Mesendoderm (in vitro differentiated cells): ENCODE measurements around the gene HOXD12.

Experiments
- DNase-seq: peaks from one replicate; pipeline ENCODE4 v3.0.0; 2013
- H2AK5ac ChIP-seq: 2 replicates; pipeline ENCODE4 v1.6.1; 2013; ENCODE audit warnings: low read length, inconsistent platforms
- H2BK120ac ChIP-seq: 2 replicates; pipeline ENCODE4 v1.6.1; 2013; ENCODE audit warnings: low read depth, mild to moderate bottlenecking, low read length, moderate library complexity, mixed read lengths
- H2BK15ac ChIP-seq: replicated peaks from 2 replicates; pipeline ENCODE4 v1.6.1; 2013; ENCODE audit warnings: low read depth, mild to moderate bottlenecking, moderate library complexity
- H2BK5ac ChIP-seq: 2 replicates; pipeline ENCODE4 v1.6.1; 2013; ENCODE audit warnings: low read length, inconsistent platforms
- H3K18ac ChIP-seq: 2 replicates; pipeline ENCODE4 v1.6.1; 2013; ENCODE audit warnings: mild to moderate bottlenecking, low read length, mixed read lengths
- H3K23ac ChIP-seq: one replicate; pipeline ENCODE4 v1.6.1; 2013; ENCODE audit warnings: low read length
- H3K27ac ChIP-seq: 2 replicates; pipeline ENCODE4 v1.5.1; 2013; ENCODE audit warnings: low read depth, mild to moderate bottlenecking, inconsistent platforms, low read length, moderate library complexity
- H3K27me3 ChIP-seq: 2 replicates; pipeline ENCODE4 v1.6.1; 2013; ENCODE audit warnings: low read length, control low read depth, mild to moderate bottlenecking, inconsistent platforms; ENCODE audit not compliant: insufficient read depth, poor library complexity
- H3K36me3 ChIP-seq: 2 replicates; pipeline ENCODE4 v1.6.1; 2013; ENCODE audit warnings: low read length, inconsistent platforms; ENCODE audit not compliant: control insufficient read depth, insufficient read depth
- H3K4ac ChIP-seq: one replicate; pipeline ENCODE4 v1.6.1; 2013; ENCODE audit warnings: low read depth, mild to moderate bottlenecking, low read length, moderate library complexity
- H3K4me1 ChIP-seq: 2 replicates; pipeline ENCODE4 v1.6.1; 2013; ENCODE audit warnings: low read depth, low read length, inconsistent platforms; ENCODE audit not compliant: control insufficient read depth
- H3K4me2 ChIP-seq: 2 replicates; pipeline ENCODE4 v1.6.1; 2013; ENCODE audit warnings: low read length
- H3K4me3 ChIP-seq: 2 replicates; pipeline ENCODE4 v1.5.1; 2013; ENCODE audit warnings: mild to moderate bottlenecking, low read length
- H3K56ac ChIP-seq: one replicate; pipeline ENCODE4 v1.6.1; 2013; ENCODE audit warnings: low read length
- H3K79me1 ChIP-seq: 2 replicates; pipeline ENCODE4 v1.6.1; 2013; ENCODE audit warnings: low read length, inconsistent platforms
- H3K79me2 ChIP-seq: 2 replicates; pipeline ENCODE4 v1.6.1; 2013; ENCODE audit warnings: mild to moderate bottlenecking, low read length; ENCODE audit not compliant: control insufficient read depth, insufficient read depth
- H3K9ac ChIP-seq: 2 replicates; pipeline ENCODE4 v1.6.1; 2013; ENCODE audit warnings: low read length, inconsistent platforms
- H4K5ac ChIP-seq: one replicate; pipeline ENCODE4 v1.6.1; 2013; ENCODE audit warnings: low read length
- H4K8ac ChIP-seq: one replicate; pipeline ENCODE4 v1.6.1; 2013; ENCODE audit warnings: low read depth, mild to moderate bottlenecking, control low read depth, low read length, moderate library complexity
- WGBS: extraction: QIAGEN DNeasy Blood & Tissue Kit; methylation state at CpG from one replicate; pipeline ENCODE4 v1.1.7; 2013; ENCODE audit warnings: low lambda C conversion rate, missing lambda C conversion rate; ENCODE audit not compliant: insufficient coverage; ENCODE audit errors: extremely low coverage; 5-methylcytosine and 5-hydroxymethylcytosine counted together

The HOXD12 gene

GRCh38 chr2:176128982-176129796, 29.6 kb downstream of the HOXD12 start, which contains the start of gene HOXD8:
HOXD8 (plus strand) TSS chr2:176129705; CDS start chr2:176130367, 662 bp downstream.
- H3K36me3 ChIP-seq, result no peaks in the 10 kb centered on the region
- no peak within 1 kb of the TSS for H4K5ac ChIP-seq
- WGBS, result no CpG with 5 or more reads among the region's 64 CpGs
- H3K18ac ChIP-seq, result no peak within 1 kb of the TSS
- H3K4me3 ChIP-seq, result no peak within 1 kb of the TSS
- no peaks in the 10 kb centered on the region for H3K79me2 ChIP-seq
- H2AK5ac ChIP-seq, result no peak within 1 kb of the TSS
- peak within 1 kb of the TSS; percentile 27 for H3K4me2 ChIP-seq
- H3K27me3 ChIP-seq, result peaks cover 82% of the 10 kb centered on the region
- H3K4me1 ChIP-seq, result no peaks in the 10 kb centered on the region
- H3K4ac ChIP-seq, result no peak within 1 kb of the TSS
- no peak within 1 kb of the TSS for H3K23ac ChIP-seq
- no peaks in the 10 kb centered on the region for H3K79me1 ChIP-seq
- DNase-seq, result peak; percentile 73
- no peak within 1 kb of the TSS for H2BK15ac ChIP-seq
- no peak within 1 kb of the TSS for H3K27ac ChIP-seq
- no peak within 1 kb of the TSS for H2BK120ac ChIP-seq
- H2BK5ac ChIP-seq, result no peak within 1 kb of the TSS
- H3K56ac ChIP-seq, result peak within 1 kb of the TSS; percentile 17
- H4K8ac ChIP-seq, result no peak within 1 kb of the TSS
- H3K9ac ChIP-seq, result no peak within 1 kb of the TSS

GRCh38 chr2:176129813-176130146, 30.2 kb downstream of the HOXD12 start:
- H3K9ac ChIP-seq, result no peak overlapping the region
- no peak overlapping the region for H4K5ac ChIP-seq
- no peaks in the 10 kb centered on the region for H3K4me1 ChIP-seq
- H3K79me2 ChIP-seq, result no peaks in the 10 kb centered on the region
- no peak overlapping the region for H3K56ac ChIP-seq
- H3K23ac ChIP-seq, result no peak overlapping the region
- no peak overlapping the region for H4K8ac ChIP-seq
- H3K4ac ChIP-seq, result no peak overlapping the region
- H3K79me1 ChIP-seq, result no peaks in the 10 kb centered on the region
- WGBS, result no CpG with 5 or more reads among the region's 43 CpGs
- H2AK5ac ChIP-seq, result no peak overlapping the region
- peaks cover 82% of the 10 kb centered on the region for H3K27me3 ChIP-seq
- no peak overlapping the region for H3K27ac ChIP-seq
- H3K36me3 ChIP-seq, result no peaks in the 10 kb centered on the region
- no peak overlapping the region for H3K4me3 ChIP-seq
- H2BK15ac ChIP-seq, result no peak overlapping the region
- DNase-seq, result no peak
- H2BK5ac ChIP-seq, result no peak overlapping the region
- no peak overlapping the region for H3K18ac ChIP-seq
- no peak overlapping the region for H2BK120ac ChIP-seq
- H3K4me2 ChIP-seq, result peak overlapping the region; percentile 27

GRCh38 chr2:176130147-176130956, 30.8 kb downstream of the HOXD12 start:
- H3K4ac ChIP-seq, result no peak overlapping the region
- H2BK120ac ChIP-seq, result no peak overlapping the region
- no peaks in the 10 kb centered on the region for H3K79me1 ChIP-seq
- H3K4me1 ChIP-seq, result no peaks in the 10 kb centered on the region
- peaks cover 81% of the 10 kb centered on the region for H3K27me3 ChIP-seq
- peak overlapping the region; percentile 27 for H3K4me2 ChIP-seq
- H3K4me3 ChIP-seq, result no peak overlapping the region
- no peak overlapping the region for H3K56ac ChIP-seq
- no peaks in the 10 kb centered on the region for H3K36me3 ChIP-seq
- WGBS, result no CpG with 5 or more reads among the region's 100 CpGs
- no peaks in the 10 kb centered on the region for H3K79me2 ChIP-seq
- no peak overlapping the region for H3K18ac ChIP-seq
- H3K27ac ChIP-seq, result no peak overlapping the region
- H2BK15ac ChIP-seq, result no peak overlapping the region
- DNase-seq, result no peak
- H3K23ac ChIP-seq, result no peak overlapping the region
- no peak overlapping the region for H4K8ac ChIP-seq
- no peak overlapping the region for H4K5ac ChIP-seq
- H2BK5ac ChIP-seq, result no peak overlapping the region
- H2AK5ac ChIP-seq, result no peak overlapping the region
- no peak overlapping the region for H3K9ac ChIP-seq

- Histone ChIP-seq H3K36me3 (no peaks in the 10 kb centered on the region), H3K79me2 (no peaks in the 10 kb centered on the region), H3K79me1 (no peaks in the 10 kb centered on the region), H3K4me1 (no peaks in the 10 kb centered on the region), H3K4me2 (no peak overlapping the region), H3K9ac (no peak overlapping the region), H3K23ac (no peak overlapping the region), H3K27ac (no peak overlapping the region), H2BK5ac (no peak overlapping the region), H3K4me3 (no peak overlapping the region), H3K4ac (no peak overlapping the region), H3K27me3 (peaks cover 80% of the 10 kb centered on the region), H4K8ac (no peak overlapping the region), H3K56ac (no peak overlapping the region), H3K18ac (no peak overlapping the region), H4K5ac (no peak overlapping the region), H2BK120ac (no peak overlapping the region), H2AK5ac (no peak overlapping the region), H2BK15ac (no peak overlapping the region)
- WGBS, result no CpG with 5 or more reads among the region's 15 CpGs
- no peak for DNase-seq
These were observed 31.6 kb downstream of the HOXD12 start for GRCh38 chr2:176130957-176131847.

GRCh38 chr2:176131848-176132158, 32.2 kb downstream of the HOXD12 start:
- Histone ChIP-seq H2AK5ac (no peak overlapping the region), H3K18ac (no peak overlapping the region), H3K4me1 (no peaks in the 10 kb centered on the region), H3K79me2 (no peaks in the 10 kb centered on the region), H3K79me1 (no peaks in the 10 kb centered on the region), H4K8ac (no peak overlapping the region), H3K36me3 (no peaks in the 10 kb centered on the region), H3K4me3 (no peak overlapping the region), H2BK15ac (no peak overlapping the region), H3K56ac (no peak overlapping the region), H3K23ac (no peak overlapping the region), H2BK5ac (no peak overlapping the region), H3K4me2 (no peak overlapping the region), H2BK120ac (no peak overlapping the region), H3K27me3 (peaks cover 85% of the 10 kb centered on the region), H3K27ac (no peak overlapping the region), H4K5ac (no peak overlapping the region), H3K9ac (no peak overlapping the region), H3K4ac (no peak overlapping the region)
- DNase-seq, result no peak
- WGBS, result no CpG with 5 or more reads among the region's 4 CpGs
